Stimulated activated CD4-positive, alpha-beta T cell treated with anti-CD3 and anti-CD28 coated beads, Interleukin-4, amount 100 ng/mL, for 48 hours (primary cell): Measurements from ENCODE around the gene SLC37A1.

Experiments
- DNase-seq, 2 donors: peaks; one replicate each; pipeline ENCODE4 v3.0.0-alpha.2; 2020; ENCODE audit warnings: low read depth in 2 of 2

The SLC37A1 gene

DNA sequence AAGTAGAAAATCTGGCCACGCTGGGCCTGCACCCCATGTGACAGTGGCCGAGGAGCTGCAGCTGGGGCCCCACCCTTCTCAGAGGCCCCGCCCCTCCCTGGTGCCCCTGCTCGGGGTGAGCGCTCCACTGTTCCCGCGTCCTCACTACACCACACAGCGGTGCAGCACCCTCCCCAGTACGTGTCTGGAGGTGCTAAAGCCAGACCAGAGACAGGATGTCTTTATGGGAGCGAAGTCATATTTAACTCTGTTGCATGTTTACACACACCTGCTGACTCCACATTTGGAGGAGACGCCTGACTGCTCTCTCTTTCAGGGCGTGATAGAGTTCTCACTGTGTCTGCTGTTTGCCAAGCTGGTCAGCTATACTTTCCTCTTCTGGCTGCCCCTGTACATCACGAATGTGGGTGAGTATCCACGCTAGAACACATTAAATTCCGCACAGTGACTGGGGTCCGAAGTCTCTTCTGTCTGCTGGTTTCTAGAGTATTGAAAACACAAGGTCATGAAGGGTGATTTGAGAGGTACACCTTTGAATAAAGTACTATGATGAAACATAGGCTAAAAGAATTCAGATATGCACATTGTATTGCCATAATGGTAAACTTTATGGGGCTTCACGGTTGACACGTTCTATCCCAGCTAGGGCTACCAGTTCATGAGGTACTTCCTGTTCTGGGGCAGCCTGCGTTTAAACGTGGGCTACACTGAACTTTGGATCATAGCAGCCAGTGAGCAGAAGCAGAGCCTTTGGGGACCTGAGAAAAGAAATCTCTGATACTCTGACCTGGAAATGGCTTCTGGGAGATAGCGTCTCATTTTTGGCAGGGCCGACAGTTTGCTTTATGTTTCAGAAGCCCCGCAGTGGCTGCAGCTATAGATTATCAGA is 48.4 kb downstream of the SLC37A1 start:
- no peak for DNase-seq

DNA sequence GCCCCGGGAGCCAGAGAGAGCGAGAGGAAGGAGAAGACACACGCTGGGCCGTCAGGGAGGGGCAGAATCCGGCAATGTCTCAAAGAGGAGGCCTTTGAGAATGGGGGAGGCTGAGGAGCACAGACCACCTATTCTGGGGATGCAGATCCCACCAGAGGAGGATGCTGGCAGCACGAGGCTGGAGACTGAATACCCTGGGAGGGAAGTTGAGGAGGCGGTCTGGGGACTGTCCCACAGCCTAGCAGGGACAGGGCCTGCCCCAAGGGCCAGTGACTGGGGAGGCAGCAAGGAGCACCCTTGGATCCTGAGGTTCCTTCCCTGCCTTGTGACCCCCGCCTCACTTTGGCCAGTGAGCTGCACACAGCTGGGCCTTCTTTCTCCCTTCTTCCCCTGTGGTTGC is 49.2 kb downstream of the SLC37A1 start:
- DNase-seq, result no peak

DNA sequence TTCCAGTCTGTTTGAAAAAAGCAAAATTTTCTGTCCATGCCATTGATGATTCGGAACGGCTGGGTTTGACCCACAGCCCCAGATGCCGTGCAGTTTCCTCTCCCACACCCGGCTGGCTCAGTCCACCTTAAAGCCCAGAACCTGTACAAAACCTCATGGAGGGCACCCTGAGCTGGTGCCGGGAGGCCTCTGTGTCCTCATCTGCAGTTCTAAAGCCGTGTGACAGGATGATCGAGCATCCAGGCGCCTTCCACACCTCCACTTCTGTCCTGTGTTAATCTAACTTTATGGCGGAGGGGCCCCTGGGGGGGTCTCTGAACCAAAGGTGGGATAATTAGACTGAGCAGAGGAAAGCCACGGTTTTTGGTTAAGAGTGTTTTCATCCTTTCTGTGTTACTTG is 49.6 kb downstream of the SLC37A1 start:
- DNase-seq, result no peak

DNA sequence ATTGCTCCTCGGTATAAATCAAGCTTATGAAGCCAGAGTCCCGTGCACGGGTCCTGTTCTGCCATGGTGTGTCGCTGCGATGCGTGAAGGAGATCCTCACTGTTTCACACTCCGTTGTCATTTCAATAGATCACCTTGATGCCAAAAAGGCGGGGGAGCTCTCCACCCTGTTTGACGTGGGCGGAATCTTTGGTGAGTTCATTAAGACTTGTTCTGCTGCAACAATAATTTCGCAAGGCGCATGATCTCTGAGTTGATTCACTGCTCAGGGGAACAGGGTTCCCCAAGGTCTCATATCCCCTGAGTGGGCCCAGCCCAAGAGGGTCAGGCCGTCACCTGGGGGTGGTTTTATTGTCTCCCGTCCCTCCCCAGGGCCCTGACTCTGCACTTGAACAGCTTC is 50.0 kb downstream of the SLC37A1 start:
- DNase-seq, result no peak

DNA sequence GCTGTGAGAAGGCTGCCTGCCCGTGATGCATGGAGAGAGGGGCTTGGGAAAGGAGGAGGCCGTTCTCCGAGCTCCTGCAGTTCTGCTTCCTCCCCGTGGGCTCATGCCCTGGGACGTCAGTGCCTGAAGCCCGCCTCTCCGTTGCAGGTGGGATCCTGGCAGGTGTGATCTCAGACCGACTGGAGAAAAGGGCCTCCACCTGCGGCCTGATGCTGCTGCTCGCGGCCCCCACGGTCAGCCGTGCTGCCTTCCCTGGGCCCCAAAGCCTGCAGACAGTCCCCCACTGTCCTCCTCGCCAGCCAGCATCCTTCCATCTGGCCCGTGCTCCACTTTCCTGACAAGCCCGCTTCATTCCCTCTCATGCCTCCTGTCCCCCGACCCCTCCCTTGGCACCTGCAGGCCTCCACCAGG is 50.9 kb downstream of the SLC37A1 start:
- no peak for DNase-seq

DNA sequence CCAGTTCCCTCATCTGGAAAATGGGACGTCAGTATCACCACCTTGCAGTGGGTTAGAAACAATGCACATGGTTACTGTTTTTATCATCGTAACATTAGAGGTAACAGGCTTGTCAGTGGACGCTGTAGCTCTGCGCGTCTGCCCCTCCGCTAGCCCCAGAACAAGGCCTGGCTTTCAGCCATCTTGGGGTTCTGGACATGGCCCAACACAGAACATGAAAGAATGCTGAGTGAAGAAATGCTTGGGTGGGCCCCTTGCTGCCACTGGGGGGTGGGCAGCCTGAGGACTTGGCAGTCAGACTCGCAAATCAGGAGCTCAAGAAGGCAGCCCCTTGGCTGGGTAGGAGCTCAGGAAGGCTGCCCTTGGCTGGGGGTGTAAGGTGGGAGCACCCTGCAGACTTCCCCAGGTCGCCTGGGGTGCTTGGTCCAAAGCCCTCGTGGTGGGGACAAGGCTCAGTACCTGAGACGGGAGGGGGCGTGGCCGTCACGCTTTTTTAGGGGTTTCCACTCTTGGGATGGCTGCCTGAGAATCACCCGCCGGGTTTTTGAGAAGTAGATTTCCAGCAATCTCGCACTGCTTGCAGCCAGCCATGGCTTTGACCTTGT is 51.7 kb downstream of the SLC37A1 start:
- no peak for DNase-seq

DNA sequence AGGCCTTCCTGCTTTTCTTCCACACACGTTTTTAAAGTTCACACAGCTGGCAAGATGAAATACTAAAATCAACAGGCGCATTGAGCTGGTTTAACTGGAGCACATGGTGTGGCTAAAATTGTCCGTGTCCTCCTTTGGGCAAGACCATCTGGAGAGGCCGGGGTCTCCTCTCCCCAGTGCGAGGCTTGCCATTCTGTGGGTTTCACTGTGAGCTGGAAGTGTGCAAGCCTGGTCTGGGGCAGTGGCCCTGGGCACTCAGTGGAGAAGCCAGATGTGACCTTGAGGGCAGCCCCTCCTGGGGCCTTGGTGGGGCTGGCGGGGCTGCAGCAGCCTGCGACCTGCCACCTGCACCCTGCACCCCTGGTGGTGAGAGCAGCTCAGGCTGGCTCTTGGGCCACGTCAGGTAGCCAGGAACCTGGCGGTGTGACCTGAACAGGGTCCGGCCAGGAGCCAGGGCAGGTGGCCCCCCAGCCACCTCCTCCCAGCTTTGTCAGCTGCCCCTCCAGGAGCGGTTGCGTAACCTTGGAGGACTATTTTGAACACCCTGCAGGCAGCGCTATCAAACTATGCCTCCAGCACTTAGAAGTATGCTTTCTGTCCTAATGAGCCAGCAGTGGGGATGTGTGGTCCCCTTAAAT is 52.4 kb downstream of the SLC37A1 start:
- no peak for DNase-seq

DNA sequence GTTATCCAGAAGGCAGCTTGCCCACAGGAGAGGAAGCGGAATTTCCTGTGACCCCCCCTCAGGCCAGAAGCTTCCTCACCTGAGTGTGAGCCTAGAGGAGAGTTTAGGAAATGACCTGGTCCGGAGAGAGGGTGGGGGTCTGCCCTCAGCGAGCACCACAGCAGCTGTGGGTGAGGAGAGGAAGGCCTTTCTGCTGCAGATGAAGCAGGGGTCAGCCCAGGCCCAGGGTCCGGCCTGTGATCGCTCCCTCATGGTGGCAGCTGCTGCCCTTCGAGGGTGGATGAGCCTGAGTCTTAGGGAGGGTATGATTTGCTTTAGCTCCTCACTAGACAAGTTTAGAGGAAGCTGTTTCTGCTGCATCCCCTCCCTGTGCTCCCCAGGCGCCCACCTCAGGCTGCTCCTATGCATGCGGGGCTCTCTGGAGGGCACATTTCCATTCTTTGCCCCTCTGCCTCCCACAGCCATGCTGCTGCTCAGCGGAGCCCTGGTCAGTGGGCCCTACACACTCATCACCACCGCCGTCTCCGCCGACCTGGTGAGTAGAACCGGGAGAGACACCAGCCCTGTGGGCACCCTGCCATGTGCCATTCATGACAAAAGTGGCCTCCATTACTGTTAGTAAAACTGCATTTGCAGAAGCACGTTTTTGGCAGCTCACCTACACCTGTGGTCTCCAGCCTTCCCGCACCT is 53.0 kb downstream of the SLC37A1 start:
- no peak for DNase-seq

DNA sequence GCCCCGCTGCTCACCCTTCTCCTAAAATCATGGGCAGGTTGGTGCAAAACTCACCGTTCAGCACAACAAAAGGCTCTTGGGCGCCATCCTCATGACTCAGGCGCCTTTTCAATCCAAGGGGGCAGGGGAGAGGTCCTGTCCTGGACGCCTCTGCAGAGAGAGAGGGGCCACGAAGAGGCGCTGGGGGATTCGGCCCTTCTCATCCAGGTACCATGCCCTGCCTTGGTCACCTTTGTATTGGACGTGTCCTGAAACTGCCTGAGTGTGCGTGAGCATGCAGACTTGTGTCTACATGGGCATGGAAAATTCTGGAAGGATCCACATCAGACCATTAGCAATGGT is 53.5 kb downstream of the SLC37A1 start:
- no peak for DNase-seq

DNA sequence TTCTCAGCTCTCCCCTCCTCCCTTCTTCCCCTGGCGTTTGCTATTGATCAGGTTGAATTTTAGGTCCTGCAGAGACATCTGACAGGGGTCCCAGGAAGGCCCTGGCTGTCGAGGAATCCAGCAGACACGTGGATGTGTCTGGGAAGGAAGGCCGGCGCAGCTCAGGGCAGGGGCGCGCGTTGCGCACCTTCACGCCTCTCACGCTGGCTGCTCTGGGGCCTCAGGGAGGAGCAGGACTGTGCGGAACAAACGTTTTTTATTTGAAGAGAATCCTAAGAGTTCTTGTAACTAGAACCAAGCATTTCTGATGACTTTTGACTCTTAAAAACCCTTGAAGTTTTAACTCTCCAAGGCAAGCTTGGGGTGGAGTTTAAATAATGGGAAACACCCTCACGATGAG is 54.2 kb downstream of the SLC37A1 start:
- no peak for DNase-seq

DNA sequence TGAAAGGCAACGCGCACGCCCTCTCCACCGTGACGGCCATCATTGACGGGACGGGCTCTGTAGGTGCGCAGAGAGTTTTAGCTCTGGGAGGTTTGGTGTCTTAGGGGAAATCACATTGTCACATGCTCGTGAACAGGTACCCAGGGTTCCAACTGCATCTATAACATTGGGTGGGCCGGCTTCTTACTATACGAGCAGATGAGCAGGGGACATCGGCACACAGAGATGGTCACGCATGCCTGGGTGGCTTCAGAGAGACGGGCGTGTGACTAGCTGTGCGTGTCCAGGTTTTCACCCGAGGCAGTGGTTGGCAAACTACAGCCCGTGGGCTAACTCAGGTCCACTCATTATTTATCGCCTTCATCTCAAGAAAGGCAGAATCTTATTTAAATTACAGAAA is 54.7 kb downstream of the SLC37A1 start:
- no peak for DNase-seq

DNA sequence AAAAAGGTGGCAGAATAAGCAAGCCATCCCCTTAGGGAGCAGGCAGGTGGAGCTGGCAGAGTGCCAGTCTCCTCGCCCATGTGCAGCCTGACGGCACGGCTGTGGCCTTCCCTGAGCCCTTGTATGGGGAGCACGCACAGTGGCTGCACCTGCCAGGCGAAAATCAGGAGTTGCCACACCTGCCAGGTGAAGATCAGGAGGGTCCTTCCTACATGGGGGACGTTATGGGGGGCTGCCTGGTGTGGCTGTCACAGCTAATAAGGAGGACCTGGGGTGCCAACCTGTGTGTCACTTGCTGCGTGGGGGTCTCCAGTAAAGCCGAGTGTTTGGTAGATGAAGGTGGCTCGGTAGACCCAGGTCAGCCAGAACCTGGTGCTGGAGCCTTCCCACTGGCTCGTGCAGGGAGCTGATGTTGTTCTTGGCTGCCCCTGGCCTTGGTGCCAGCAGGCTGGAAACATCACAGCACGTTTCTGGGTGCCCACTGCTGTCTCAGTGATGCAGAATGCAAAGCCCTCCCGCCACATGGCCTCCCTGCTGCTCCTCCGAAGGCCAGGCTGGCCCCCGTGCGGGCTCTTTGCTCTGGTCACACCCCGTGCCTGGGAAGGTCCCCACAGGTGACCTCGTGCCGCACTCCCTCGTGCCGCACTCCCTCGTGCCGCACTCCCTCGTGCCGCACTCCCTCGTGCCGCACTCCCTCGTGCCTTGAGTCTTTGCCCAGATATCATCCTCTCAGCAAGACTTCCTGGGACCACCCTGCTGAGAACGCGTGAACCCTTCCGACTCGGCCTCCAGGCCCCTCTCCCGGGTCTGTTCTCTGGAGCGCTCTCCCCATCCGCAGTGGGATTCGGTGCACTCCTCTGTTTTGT is 55.4 kb downstream of the SLC37A1 start:
- no peak for DNase-seq

DNA sequence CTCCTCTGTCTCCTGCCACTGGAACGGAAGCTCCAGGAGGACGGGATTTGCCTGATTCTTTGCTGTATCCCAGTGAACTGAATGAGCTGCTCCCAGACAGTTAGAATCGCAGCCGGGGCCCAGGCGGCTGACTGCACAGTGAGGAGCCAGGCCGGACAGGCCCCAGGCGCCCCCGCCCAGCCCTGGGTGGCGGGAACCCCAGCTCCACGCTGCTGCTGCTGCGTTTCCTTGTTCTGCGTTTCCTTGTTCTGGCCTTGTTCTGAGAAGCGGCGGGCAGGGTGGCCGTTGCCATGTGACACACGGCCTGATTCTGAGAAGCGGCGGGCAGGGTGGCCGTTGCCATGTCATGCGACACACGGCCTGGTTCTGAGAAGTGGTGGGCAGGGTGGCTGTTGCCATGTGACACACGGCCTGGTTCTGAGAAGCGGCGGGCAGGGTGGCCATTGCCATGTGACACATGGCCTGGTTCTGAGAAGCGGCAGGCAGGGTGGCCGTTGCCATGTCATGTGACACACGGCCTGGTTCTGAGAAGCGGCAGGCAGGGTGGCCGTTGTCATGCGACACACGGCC is 56.2 kb downstream of the SLC37A1 start:
- no peak for DNase-seq

DNA sequence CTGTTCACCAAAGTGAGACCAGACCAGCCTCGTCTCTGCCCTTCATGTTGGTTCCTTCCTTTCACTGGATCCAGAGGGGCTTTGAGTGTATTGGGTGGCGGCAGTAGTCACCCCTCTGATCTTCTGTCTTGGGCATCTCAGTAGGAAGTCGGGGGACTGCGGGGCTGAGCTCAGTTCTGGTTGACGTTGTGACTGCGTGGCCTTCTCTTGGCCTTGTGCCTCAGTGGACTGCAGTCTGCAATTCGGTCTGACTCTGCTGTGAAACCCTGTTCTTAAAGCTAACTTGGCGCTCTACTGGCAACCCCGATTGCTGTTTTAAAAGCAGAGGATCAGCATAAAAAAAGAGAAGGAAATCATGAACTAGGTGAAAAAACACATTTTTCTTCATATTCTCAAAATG is 56.7 kb downstream of the SLC37A1 start:
- DNase-seq, result no peak

DNA sequence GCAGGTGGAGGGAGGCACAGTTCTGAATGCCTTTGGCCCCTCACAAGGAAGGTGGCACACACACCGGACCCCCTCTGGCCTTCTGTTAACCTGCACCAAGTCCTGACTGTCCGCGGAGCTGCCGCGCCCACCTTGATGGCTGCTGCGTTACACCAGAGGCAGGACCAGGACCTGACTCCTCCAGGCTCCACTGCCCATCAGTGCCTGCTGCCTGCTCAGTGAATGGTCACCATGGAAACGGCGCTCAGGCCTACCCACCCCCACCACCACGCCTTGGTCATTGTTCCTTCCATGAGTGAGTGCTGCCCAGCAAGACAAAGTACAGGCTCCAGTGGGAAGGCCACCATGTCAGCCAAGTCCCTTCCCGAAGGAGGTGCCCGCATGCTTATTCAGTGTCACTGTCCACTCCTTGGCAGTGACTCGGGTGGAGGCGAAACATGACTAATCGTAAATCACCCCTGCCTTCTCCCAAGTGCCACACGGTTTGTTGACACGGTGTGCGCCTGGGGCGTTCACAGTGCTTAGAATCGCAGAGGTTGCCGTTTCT is 57.3 kb downstream of the SLC37A1 start:
- DNase-seq, result no peak

DNA sequence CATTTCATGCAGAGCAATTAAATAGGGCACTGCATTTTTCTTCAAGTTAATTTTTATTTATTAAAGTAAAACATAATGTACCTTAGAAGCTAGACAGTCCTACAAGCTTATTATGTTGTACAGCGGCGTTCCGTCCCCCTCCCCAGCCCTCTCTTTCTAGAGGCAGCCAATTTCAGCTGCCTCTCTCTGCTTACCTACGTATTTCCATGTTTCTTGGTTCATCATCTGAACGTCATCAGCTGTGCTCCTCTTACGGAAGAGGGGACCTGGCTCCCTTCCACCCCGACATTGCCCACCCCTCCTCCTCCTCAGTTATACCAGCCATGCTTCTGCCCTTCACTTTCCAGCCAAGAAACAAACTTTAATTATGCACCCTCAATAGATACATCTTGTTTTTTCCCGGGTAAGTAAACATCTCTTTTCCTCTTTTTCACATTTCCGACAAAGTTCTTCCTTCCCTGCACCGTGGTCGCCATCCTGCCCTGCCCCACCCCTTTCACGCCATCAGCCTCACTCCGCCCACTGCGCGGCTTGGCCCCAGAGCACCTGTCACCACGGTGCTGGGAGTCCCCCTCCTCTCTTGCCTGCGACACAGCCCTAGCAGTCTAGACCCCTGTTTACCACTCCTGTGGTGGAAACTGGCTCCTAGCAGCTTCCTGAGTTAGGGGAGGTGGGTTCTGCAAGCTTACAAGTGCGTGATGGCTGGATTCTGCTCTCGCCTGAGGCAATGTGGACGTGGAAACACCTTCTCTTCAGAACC is 57.9 kb downstream of the SLC37A1 start:
- DNase-seq, result no peak

DNA sequence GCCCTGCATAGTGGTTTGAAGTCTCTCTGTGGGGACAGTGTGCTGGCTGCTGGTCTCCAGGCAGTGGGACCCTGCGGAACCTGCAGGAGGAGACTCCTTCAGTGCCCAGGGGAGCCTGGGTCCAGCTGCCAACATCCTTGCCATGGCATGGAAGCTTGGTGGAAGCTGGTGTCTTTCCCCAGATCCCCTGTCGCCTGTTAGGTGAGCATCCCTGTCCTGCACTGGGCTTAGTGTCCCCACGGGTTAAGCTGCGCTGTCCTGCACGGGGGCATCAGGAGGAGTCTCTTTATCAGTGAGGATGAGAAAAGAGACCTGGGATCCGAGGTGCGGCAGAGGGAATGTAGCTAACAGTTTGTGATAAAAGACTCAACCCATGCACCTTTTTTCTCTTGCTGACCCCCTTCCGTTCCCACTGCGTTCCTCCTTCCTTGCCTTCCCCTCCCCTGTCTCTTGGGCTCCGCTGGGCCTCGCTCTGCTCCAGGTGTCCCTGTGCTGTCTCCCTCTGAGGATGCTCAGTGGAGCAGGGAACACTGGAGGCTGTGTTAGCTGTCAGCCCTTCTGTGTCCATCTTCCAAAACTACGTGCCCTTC is 59.3 kb downstream of the SLC37A1 start:
- no peak for DNase-seq

DNA sequence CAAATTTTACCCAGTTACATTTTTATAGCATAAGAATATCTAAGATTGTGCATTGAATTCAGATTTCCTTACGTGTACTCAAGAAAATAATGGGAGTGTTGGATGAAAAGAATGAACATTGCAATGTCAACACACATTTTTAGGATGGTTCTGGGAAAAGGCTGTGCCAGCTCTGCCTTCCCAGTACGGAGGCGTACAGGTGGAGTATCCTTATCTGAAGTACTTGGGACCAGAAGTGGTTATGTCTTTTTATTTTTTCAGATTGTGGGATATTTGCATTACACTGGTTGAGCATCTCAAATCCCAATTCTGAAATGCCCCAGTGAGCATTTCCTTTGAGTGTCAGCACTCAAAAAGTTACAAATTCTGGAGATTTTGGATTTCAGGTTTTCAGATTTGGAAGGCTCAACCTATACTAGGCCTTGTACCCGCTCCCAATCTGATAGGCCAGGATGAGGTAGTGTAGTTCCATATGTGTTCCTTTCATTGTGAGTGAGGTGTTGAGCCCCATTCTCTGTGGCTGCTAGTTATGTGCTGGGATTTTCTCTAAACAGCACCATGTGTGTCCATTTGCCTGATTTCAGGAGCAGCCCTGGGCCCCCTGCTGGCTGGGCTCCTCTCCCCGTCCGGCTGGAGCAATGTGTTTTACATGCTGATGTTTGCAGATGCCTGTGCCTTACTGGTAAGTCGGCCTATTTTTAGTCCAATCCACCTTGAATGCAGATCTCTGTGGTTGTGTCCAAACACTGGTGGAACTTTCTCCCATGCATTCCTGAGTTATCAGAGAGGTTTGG is 60.8 kb downstream of the SLC37A1 start:
- DNase-seq, result no peak

DNA sequence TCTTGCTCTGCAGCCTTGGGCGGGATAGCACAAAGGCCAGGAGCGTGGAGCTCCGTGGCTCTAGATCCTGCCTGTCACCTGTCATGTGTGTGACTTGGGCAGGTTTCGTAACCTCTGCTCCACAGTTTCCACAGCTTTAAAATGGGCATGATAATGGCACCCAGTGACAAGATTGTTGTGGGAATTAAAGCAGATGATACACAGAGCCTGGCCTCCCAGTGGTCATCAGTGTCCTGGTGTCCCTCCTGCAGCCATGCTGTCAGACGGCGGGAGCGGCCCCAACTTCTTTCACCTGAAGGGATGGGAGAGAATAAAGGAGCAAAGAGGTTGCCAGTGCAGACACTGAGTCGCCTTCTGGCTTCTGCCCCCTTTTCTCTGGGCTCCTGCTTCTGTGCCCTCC is 61.5 kb downstream of the SLC37A1 start:
- DNase-seq, result no peak
